Nephron progenitor cell (in vitro differentiated cells): ENCODE data around the gene EPS8L2.
"Not testable (repeated sequence)": the region's sequence is repeated elsewhere in the genome, so short reads cannot be mapped to it uniquely, and the experiment has no call there.

Source experiments
- DNase-seq: peaks from one replicate; pipeline ENCODE4 v3.0.0; 2021
- H3K27ac Mint-ChIP-seq: 2 replicates; pipeline ENCODE4 v1.8.0; 2021; ENCODE audit warnings: mild to moderate bottlenecking, moderate library complexity, mixed read lengths
- H3K27me3 Mint-ChIP-seq: 2 replicates; pipeline ENCODE4 v1.8.0; 2021; ENCODE audit warnings: mild to moderate bottlenecking, low read depth, mixed read lengths; ENCODE audit not compliant: poor library complexity
- H3K36me3 Mint-ChIP-seq: 2 replicates; pipeline ENCODE4 v1.8.0; 2021; ENCODE audit warnings: low read depth, mixed read lengths
- H3K4me1 Mint-ChIP-seq: 2 replicates; pipeline ENCODE4 v1.8.0; 2021; ENCODE audit warnings: mixed read lengths
- H3K4me3 Mint-ChIP-seq: 2 replicates; pipeline ENCODE4 v1.8.0; 2021; ENCODE audit warnings: mild to moderate bottlenecking, moderate library complexity, mixed read lengths
- H3K9me3 Mint-ChIP-seq: 2 replicates; pipeline ENCODE4 v1.8.0; 2021; ENCODE audit warnings: mild to moderate bottlenecking, moderate library complexity, mixed read lengths
- CTCF ChIP-seq: fragments of 200-600 bp; sonication (generic); IDR thresholded peaks from 2 replicates; pipeline ENCODE4 v1.5.0; 2021; ENCODE audit warnings: antibody characterized with exemption

The EPS8L2 gene

GRCh38 chr11:686451-687243 lies 19.4 kb upstream of the EPS8L2 start:
- peaks cover 26% of the 10 kb centered on the region for H3K4me1 Mint-ChIP-seq
- no peak for DNase-seq
- no peaks in the 10 kb centered on the region for H3K27me3 Mint-ChIP-seq
- H3K9me3 Mint-ChIP-seq = no peaks in the 10 kb centered on the region
- H3K4me3 Mint-ChIP-seq = no peak overlapping the region
- peaks cover 55% of the 10 kb centered on the region for H3K36me3 Mint-ChIP-seq
- no peak for TF ChIP-seq CTCF
- peak overlapping the region; percentile 45 for H3K27ac Mint-ChIP-seq

GRCh38 chr11:687751-688150 lies 18.3 kb upstream of the EPS8L2 start:
- no peak for TF ChIP-seq CTCF
- no peak overlapping the region for H3K27ac Mint-ChIP-seq
- DNase-seq = no peak
- H3K4me3 Mint-ChIP-seq = no peak overlapping the region
- H3K4me1 Mint-ChIP-seq = peaks cover 33% of the 10 kb centered on the region
- H3K27me3 Mint-ChIP-seq = no peaks in the 10 kb centered on the region
- H3K36me3 Mint-ChIP-seq = peaks cover 44% of the 10 kb centered on the region
- H3K9me3 Mint-ChIP-seq = no peaks in the 10 kb centered on the region

- Mint-ChIP-seq H3K4me3 (no peak overlapping the region), H3K27ac (no peak overlapping the region), H3K36me3 (peaks cover 35% of the 10 kb centered on the region), H3K4me1 (peaks cover 33% of the 10 kb centered on the region), H3K27me3 (no peaks in the 10 kb centered on the region), H3K9me3 (no peaks in the 10 kb centered on the region)
- no peak for TF ChIP-seq CTCF
- DNase-seq = no peak
These were observed 17.4 kb upstream of the EPS8L2 start for GRCh38 chr11:688681-689080.

- no peak for TF ChIP-seq CTCF
- no peak overlapping the region for H3K4me3 Mint-ChIP-seq
- H3K9me3 Mint-ChIP-seq = no peaks in the 10 kb centered on the region
- peaks cover 26% of the 10 kb centered on the region for H3K36me3 Mint-ChIP-seq
- H3K27ac Mint-ChIP-seq = no peak overlapping the region
- H3K4me1 Mint-ChIP-seq = peaks cover 33% of the 10 kb centered on the region
- no peaks in the 10 kb centered on the region for H3K27me3 Mint-ChIP-seq
- no peak for DNase-seq
These were observed 16.4 kb upstream of the EPS8L2 start for GRCh38 chr11:689625-690024.

GRCh38 chr11:690244-690643 lies 15.8 kb upstream of the EPS8L2 start:
- H3K9me3 Mint-ChIP-seq, H3K4me3 Mint-ChIP-seq, H3K27me3 Mint-ChIP-seq, DNase-seq: not testable (repeated sequence)
- Mint-ChIP-seq H3K4me1 (peaks cover 33% of the 10 kb centered on the region), H3K27ac (peak overlapping the region; percentile 62), H3K36me3 (peaks cover 24% of the 10 kb centered on the region)

GRCh38 chr11:690738-691633 lies 15.0 kb upstream of the EPS8L2 start:
- Mint-ChIP-seq H3K36me3 (peaks cover 24% of the 10 kb centered on the region), H3K27me3 (no peaks in the 10 kb centered on the region), H3K27ac (peak overlapping the region; percentile 62), H3K4me3 (no peak overlapping the region), H3K9me3 (no peaks in the 10 kb centered on the region), H3K4me1 (peaks cover 33% of the 10 kb centered on the region)
- no peak for DNase-seq
- TF ChIP-seq CTCF = no peak
